HG03175 (cell line): ENCODE data around the gene CACNA1B.
"Not testable (repeated sequence)": the region's sequence is repeated elsewhere in the genome, so short reads cannot be mapped to it uniquely, and the experiment has no call there.

ENCODE experiments used
- ATAC-seq: cut with Tn5 transposase; IDR thresholded peaks from one replicate; pipeline ENCODE4 v1.9.1; 2021; ENCODE audit warnings: mild to moderate bottlenecking, moderate library complexity; ENCODE audit not compliant: unreplicated experiment

CACNA1B gene

DNA sequence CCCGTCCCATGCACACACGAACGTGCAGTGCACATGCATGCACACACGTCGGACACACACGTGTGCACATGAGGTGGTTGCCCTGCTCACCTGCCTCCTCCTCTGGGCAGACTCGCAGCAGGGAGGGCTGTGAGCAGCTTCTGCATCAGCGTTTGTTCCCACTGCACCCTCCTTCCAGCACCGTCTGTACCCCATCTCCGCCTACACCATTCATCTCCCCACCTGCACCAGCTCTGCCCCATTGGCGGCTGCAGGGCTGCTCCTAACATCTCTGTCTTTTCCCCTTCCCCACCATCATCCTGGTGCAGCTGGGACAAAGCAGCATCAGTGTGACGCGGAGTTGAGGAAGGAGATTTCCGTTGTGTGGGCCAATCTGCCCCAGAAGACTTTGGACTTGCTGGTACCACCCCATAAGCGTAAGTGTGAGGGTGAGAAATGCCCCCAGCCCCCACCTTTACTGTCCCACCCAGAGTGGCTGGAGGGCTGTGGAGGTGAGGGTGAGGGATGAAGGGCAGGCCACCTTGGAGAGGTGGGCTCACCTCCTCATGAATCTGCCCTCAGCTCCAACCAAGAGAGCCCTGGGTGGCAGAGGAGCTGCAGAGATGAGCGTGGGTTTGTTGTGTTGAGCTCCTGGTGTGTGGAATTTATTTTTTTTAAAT is 234.6 kb downstream of the CACNA1B start:
- no peak for ATAC-seq

DNA sequence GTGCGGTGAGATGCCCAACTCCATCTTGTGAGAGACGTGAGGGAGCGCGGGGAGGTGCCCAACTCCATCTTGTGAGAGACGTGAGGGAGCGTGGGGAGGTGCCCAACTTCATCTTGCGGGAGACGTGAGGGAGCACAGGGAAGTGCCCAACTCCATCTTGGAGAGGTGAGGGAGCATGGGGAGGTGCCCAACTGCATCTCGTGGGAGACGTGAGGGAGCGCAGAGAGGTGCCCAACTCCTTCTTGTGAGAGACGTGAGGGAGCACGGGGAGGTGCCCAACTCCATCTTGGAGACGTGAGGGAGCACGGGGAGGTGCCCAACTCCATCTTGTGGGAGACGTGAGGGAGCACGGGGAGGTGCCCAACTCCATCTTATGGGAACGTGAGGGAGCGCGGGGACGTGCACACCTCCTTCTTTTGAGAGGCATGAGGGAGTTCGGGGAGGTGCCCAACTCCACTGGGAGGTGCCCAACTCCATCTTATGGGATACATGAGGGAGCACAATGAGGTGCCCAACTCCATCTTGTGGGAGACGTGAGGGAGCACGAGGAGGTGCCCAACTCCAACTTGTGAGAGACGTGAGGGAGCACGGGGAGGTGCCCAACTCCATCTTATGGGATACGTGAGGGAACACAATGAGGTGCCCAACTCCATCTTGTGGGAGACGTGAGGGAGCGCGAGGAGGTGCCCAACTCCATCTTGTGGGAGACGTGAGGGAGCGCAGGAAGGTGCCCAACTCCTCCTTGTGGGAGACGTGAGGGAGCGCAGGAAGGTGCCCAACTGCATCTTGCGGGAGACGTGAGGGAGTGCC is 235.4 kb downstream of the CACNA1B start:
- no peak for ATAC-seq

DNA sequence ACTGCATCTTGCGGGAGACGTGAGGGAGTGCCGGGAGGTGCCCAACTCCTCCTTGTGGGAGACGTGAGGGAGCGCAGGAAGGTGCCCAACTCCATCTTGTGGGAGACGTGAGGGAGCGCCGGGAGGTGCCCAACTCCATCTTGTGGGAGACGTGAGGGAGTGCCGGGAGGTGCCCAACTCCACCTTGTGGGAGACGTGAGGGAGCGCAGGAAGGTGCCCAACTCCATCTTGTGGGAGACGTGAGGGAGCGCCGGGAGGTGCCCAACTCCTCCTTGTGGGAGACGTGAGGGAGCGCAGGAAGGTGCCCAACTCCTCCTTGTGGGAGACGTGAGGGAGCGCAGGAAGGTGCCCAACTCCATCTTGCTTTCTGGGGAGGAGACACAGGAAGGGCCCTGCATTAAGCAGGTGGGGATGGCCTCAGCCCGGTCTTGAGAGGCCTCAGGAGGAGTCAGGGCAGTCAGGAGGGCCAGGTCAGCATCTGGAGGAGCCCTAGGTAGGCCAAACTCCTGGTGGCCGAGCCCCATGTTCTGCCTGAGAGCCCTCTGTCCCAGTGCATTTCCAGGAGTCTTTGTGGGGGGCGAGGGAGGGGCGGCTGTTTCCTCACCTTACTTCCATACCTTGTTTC is 236.2 kb downstream of the CACNA1B start:
- not testable (repeated sequence) for ATAC-seq

- no peak for ATAC-seq
Measured at GRCh38 chr9:138114501-138115245, 237.1 kb downstream of the CACNA1B start.

DNA sequence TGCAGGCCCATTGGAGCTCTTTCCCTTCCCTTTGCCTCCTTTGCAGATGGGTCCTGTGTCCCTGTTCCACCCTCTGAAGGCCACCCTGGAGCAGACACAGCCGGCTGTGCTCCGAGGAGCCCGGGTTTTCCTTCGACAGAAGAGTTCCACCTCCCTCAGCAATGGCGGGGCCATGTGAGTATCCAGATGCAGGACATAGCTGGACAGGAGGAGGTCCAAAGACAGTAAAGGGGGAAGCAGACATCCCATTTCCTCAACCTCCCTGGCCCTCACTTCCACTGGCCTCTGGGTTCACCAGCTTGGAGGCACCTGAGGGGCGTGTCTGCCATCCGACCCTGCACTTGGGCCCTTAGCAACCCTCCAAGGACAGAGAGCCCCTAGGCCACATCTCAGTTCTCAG is 237.9 kb downstream of the CACNA1B start:
- ATAC-seq: no peak

- no peak for ATAC-seq
Measured at GRCh38 chr9:138116521-138116920, 238.9 kb downstream of the CACNA1B start.

GRCh38 chr9:138117101-138117750 is 239.6 kb downstream of the CACNA1B start:
- ATAC-seq: no peak

DNA sequence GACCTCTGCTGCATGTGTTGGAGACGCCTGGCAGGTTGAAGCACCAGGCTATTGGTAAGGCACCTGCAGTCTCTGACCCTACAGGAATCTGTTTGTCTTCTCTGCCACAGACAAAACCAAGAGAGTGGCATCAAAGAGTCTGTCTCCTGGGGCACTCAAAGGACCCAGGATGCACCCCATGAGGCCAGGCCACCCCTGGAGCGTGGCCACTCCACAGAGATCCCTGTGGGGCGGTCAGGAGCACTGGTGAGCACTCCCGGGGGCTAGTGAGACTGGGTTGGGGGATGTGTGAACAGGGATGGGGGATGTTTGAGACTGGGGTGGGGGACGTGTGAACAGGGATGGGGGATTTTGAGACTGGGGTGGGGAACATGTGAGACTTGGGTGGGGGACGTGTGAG is 240.3 kb downstream of the CACNA1B start:
- ATAC-seq: no peak

DNA sequence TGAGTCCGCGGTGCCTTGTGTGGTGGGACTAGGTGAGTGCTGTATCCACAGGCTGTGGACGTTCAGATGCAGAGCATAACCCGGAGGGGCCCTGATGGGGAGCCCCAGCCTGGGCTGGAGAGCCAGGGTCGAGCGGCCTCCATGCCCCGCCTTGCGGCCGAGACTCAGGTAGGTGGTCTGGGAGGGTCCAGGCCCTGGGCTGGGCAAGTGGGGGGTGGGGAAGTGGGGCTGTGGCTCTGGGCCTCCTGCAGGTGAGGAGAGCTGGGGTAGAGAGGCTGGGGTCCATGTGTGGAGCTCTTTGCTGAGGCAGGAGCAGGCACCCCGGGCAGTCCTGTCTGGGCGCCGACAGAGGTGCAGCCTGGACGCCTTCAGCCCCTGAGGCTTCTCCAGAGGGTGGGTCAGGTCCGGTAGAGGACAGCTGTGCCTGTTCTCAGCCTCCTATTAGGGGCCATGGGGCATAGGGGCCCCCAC is 241.1 kb downstream of the CACNA1B start:
- ATAC-seq: no peak

DNA sequence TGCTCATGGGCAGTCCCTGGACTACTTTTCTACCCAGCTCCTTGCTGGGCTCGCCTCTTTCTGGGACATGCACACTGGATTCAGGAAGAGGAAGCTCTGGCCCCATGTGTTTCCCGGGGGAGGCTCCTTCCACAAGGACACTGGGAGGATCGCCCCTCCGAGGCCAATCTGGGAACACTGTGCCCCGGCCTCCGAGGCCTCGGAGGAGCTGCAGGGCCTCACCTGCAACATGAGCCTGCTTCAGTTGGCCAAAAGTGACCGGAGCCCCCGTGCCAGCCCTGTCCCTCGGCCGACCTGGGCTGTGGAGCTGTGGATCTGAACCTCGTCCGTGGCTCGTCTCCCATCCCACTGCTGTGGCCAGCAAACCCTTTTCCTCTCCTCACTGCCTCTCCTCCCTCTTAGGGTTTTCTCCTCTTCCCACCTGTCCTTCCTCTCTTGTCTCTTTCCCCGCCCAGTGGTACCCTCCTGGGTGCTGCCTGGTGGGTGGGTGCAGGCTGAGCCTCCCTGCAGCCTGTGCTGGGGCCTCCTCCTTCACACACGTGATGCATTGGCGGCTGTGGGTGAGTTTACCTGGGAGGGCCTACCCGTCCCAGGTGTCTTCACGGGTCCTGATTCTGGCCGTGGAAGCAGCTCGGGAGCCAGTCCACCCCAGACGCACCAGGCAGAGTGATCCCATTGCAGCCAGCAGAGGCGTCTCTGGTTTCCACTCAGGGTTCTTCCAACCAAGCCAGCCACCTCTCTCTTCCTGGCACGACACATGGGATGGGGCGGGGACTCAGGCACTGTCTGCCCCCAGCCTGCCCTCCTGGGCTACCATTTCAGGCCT is 241.8 kb downstream of the CACNA1B start:
- no peak for ATAC-seq

- no peak for ATAC-seq
Measured at GRCh38 chr9:138120072-138120471, 242.5 kb downstream of the CACNA1B start.

- no peak for ATAC-seq
Measured at GRCh38 chr9:138120511-138121437, 243.2 kb downstream of the CACNA1B start.

DNA sequence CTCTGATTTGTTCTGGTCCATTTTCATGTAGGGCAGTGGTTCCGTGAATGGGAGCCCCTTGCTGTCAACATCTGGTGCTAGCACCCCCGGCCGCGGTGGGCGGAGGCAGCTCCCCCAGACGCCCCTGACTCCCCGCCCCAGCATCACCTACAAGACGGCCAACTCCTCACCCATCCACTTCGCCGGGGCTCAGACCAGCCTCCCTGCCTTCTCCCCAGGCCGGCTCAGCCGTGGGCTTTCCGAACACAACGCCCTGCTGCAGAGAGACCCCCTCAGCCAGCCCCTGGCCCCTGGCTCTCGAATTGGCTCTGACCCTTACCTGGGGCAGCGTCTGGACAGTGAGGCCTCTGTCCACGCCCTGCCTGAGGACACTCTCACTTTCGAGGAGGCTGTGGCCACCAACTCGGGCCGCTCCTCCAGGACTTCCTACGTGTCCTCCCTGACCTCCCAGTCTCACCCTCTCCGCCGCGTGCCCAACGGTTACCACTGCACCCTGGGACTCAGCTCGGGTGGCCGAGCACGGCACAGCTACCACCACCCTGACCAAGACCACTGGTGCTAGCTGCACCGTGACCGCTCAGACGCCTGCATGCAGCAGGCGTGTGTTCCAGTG is 244.0 kb downstream of the CACNA1B start:
- ATAC-seq: no peak

GRCh38 chr9:138122201-138122600 is 244.6 kb downstream of the CACNA1B start:
- ATAC-seq: no peak

GRCh38 chr9:138122676-138123075 is 245.1 kb downstream of the CACNA1B start:
- ATAC-seq: no peak

GRCh38 chr9:138123086-138123485 is 245.5 kb downstream of the CACNA1B start:
- no peak for ATAC-seq

- ATAC-seq: peak; percentile 89
Measured at GRCh38 chr9:138126090-138126857, 248.7 kb downstream of the CACNA1B start.
